Measurements from ENCODE around the gene TPRN. TPM values are rescaled to one million over a fixed set of nuclear protein-coding genes. Genes with fewer than 3 reads are reported as not detected.

TPRN gene
- total and polyA plus RNA-seq, 8 donors, result 48.7 to 110 (median 67.2) TPM

DNA sequence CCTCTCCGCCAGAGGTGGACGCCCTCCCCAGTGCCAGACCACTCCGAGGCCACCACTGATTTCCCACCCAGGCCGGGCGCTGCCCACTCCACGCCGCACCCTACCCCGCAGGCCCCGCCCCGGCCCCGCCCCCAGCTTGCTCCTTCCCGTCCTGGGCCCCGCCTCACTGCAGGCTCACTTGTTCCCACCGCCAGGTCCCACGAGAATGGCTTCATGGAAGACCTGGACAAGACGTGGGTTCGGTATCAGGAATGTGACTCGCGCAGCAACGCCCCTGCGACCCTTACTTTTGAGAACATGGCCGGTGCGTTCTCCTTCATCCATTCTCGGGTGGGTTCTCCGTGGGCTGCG is 37.2 kb downstream of the TPRN start:
- Histone ChIP-seq H3K4me3 (peak overlapping the region in 2 of 4 donors; percentile 12 to 35), H3K4me1 (peaks cover 0 to 13% (median 12%) of the 10 kb centered on the region in 3 donors), H3K36me3 (no peaks in the 10 kb centered on the region), H3K27ac (no peak overlapping the region), H3K27me3 (peaks cover 0 to 10% (median 2%) of the 10 kb centered on the region in 4 donors), H3K9me3 (no peaks in the 10 kb centered on the region)
- TF ChIP-seq, protein P1, sequence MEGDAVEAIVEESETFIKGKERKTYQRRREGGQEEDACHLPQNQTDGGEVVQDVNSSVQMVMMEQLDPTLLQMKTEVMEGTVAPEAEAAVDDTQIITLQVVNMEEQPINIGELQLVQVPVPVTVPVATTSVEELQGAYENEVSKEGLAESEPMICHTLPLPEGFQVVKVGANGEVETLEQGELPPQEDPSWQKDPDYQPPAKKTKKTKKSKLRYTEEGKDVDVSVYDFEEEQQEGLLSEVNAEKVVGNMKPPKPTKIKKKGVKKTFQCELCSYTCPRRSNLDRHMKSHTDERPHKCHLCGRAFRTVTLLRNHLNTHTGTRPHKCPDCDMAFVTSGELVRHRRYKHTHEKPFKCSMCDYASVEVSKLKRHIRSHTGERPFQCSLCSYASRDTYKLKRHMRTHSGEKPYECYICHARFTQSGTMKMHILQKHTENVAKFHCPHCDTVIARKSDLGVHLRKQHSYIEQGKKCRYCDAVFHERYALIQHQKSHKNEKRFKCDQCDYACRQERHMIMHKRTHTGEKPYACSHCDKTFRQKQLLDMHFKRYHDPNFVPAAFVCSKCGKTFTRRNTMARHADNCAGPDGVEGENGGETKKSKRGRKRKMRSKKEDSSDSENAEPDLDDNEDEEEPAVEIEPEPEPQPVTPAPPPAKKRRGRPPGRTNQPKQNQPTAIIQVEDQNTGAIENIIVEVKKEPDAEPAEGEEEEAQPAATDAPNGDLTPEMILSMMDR (IDR thresholded peaks at IDR 0.05), result no peak
- DNase-seq (no peak), ATAC-seq (peak in 2 of 4 donors; percentile 5 to 40), FAIRE-seq (no peak)
- intact Hi-C loops (cut with DNase I), result no loop called here
- 30 to 34% methylated on average over 19 to 26 of the region's 26 CpGs for WGBS, 2 donors

DNA sequence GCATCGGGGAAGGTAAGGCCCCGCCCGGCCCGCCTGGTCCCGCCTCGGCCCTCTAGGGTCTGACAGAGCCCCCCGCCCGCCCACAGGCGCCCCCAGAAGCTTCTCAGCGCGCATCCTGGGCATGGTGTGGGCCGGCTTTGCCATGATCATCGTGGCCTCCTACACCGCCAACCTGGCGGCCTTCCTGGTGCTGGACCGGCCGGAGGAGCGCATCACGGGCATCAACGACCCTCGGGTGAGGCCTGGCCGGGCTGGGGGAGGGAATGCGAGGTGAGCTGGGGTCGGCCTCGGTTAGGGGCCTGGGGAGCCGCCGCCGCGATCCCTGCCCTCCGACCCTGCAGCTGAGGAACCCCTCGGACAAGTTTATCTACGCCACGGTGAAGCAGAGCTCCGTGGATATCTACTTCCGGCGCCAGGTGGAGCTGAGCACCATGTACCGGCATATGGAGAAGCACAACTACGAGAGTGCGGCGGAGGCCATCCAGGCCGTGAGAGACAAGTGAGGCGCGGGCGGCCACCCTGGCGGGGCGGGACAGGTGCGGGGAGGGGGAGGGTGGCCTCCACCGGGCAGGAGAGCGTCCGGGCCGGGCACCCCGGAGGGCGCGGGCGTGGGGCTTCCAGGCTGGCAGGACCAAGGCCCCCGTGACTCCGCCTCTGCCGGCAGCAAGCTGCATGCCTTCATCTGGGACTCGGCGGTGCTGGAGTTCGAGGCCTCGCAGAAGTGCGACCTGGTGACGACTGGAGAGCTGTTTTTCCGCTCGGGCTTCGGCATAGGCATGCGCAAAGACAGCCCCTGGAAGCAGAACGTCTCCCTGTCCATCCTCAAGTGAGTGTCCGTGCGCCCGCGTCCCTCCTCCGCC is 37.8 kb downstream of the TPRN start:
- H3K27me3 ChIP-seq, result peaks cover 0 to 10% (median 2%) of the 10 kb centered on the region in 4 donors
- WGBS, 2 donors, result 9 to 10% methylated on average over 64 to 74 of the region's 74 CpGs
- H3K36me3 ChIP-seq, result no peaks in the 10 kb centered on the region
- no peaks in the 10 kb centered on the region for H3K9me3 ChIP-seq
- peak overlapping the region in 2 of 4 donors; percentile 12 to 35 for H3K4me3 ChIP-seq
- intact Hi-C loops (cut with DNase I), result no loop called here
- FAIRE-seq, result no peak
- peaks cover 0 to 7% (median 6%) of the 10 kb centered on the region in 3 donors for H3K4me1 ChIP-seq
- peak; percentile 73 to 88 (median 82) for ATAC-seq
- TF ChIP-seq, protein P1 (IDR thresholded peaks at IDR 0.05), result no peak
- peak in 3 of 6 donors; percentile 51 to 76 (median 58) for DNase-seq
- H3K27ac ChIP-seq, result no peak overlapping the region

GRCh38 chr9:137161558-137162486 is 38.7 kb downstream of the TPRN start:
- peak overlapping the region in 1 of 4 donors; percentile 35 for H3K4me3 ChIP-seq
- no peaks in the 10 kb centered on the region for H3K9me3 ChIP-seq
- intact Hi-C loops (cut with DNase I), result no loop called here
- peak in 3 of 4 donors; percentile 8 to 19 (median 17) for ATAC-seq
- WGBS, 2 donors, result 4 to 6% methylated on average over 52 to 69 of the region's 71 CpGs
- no peak for FAIRE-seq
- peaks cover 0 to 6% (median 5%) of the 10 kb centered on the region in 3 donors for H3K4me1 ChIP-seq
- no peak for DNase-seq
- H3K27me3 ChIP-seq, result peaks cover 0 to 10% (median 2%) of the 10 kb centered on the region in 4 donors
- no peaks in the 10 kb centered on the region for H3K36me3 ChIP-seq
- no peak overlapping the region for H3K27ac ChIP-seq
- TF ChIP-seq, protein P1 (IDR thresholded peaks at IDR 0.05), result no peak

GRCh38 chr9:137160716-137161557 is 39.6 kb downstream of the TPRN start:
- DNase-seq, result no peak
- no peaks in the 10 kb centered on the region for H3K36me3 ChIP-seq
- no peaks in the 10 kb centered on the region for H3K9me3 ChIP-seq
- peaks cover 0 to 6% (median 5%) of the 10 kb centered on the region in 3 donors for H3K4me1 ChIP-seq
- WGBS, 2 donors, result 17 to 23% methylated on average over 52 to 56 of the region's 56 CpGs
- H3K4me3 ChIP-seq, result no peak overlapping the region
- no peak overlapping the region for H3K27ac ChIP-seq
- ATAC-seq, result no peak
- H3K27me3 ChIP-seq, result peaks cover 0 to 10% (median 2%) of the 10 kb centered on the region in 4 donors
- no peak for FAIRE-seq
- intact Hi-C loops (cut with DNase I), result no loop called here
- TF ChIP-seq, protein P1 (IDR thresholded peaks at IDR 0.05), result no peak
